HuH-7.5 (cell line): ENCODE measurements around the gene EMC9.

Experiments
- DNase-seq: peaks from one replicate; pipeline ENCODE4 v3.0.0; 2011; ENCODE audit warnings: low spot score

EMC9 gene

DNA sequence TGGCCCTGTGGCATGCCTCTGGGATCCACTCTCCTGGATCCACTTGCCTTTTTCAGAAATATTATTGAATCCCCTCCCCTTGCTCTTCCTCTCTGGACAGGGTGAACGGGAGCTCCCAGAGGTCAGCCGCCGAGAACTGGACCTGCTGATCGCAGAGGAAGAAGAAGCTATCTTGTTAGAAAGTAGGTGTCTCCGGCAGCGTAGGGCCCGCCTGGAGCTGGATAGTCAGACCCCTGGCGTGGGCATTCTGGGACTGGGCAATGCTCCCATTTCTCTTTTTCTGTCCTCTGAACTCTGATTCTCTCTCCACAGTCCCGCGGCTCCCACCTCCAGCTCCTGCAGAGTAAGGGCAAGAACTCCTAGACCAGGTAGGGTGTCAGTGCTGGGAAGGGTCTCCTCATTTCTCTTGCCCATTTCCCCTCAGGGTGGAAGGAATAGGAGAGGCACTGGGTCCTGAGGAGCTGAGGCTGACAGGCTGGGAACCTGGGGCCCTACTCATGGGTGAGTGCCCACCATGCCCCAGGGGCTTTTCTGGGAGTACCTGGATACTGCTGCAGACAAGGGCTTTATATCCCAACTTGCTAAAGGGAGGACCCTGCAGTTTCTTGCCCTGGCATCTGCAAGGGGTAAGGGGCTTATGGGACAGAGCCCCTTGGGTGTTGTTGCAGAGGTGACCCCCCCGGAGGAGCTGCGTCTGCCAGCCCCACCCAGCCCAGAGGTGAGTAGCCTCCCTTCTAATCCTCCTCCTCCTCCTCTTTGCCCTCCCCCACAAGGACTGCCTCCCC, 35.8 kb upstream of the EMC9 start:
- no peak for DNase-seq

GRCh38 chr14:24176599-24176998, 35.2 kb upstream of the EMC9 start:
- no peak for DNase-seq

DNA sequence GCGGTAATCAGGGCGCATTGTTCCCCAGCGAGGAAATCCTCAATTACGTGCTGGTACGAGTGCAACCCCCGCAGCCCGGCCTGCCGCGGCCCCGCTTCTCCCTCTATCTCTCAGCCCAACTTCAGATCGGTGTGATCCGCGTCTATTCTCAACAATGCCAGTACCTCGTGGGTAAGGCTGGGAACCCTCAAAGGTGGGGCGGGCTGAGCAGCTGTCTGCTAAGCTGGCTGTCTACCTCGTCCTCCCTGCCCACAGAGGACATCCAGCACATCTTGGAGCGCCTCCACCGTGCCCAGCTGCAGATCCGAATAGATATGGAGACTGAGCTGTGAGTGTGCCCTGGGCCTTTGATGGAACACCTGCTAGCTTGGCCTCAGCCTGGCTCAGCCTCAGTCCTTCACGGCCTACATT, 31.5 kb upstream of the EMC9 start:
- no peak for DNase-seq

DNA sequence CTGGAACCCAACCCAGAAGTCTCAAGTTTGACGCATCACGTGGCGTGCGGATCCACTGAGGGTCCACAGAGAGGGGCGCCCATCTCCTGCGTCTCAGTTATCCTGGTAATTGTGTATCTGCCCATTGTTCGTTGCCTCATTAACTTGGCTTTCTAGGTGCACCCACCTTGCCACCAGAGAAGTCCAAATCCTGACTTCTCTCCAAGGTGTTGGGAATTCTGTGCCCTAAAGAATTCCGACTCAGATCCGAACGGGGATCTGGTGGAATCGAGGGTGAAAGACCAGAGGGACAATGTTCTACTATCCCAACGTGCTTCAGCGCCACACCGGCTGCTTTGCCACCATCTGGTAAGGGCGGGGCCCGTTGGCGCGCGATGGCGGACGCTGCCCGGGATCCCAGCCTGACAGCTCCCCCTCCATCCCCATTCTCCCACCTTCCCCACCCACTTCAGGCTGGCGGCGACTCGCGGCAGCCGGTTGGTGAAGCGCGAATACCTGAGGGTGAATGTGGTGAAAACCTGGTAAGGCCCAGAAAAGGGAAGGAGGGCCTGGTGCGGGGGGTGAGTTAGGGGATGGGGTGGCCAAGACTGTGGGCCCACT, 31.0 kb upstream of the EMC9 start:
- no peak for DNase-seq

- no peak for DNase-seq
Measured at GRCh38 chr14:24171422-24172260, 30.2 kb upstream of the EMC9 start, which contains the start of gene REC8. REC8 (plus strand) TSS chr14:24172080; CDS start chr14:24172553, 473 bp downstream.

- no peak for DNase-seq
Measured at GRCh38 chr14:24167469-24168114, 26.2 kb upstream of the EMC9 start.

DNA sequence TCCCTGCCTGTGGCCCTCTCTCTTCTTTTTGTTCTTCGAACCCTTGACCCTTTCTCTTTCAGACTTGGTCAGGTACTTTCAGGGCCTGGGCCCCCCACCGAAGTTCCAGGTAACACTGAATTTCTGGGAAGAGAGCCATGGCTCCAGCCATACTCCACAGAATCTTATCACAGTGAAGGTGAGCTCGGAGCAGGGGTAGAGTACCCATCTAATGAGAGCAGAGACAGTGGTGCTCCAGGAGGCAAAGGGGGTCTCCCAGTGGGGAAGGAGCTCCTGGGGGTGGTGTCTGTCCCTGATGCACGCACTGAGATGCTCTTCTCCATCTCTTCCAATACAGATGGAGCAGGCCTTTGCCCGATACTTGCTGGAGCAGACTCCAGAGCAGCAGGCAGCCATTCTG, 24.4 kb upstream of the EMC9 start:
- no peak for DNase-seq

- no peak for DNase-seq
Measured at GRCh38 chr14:24164518-24164991, 23.2 kb upstream of the EMC9 start.

- DNase-seq: no peak
Measured at GRCh38 chr14:24162093-24162492, 20.7 kb upstream of the EMC9 start.

GRCh38 chr14:24160850-24161804, 19.7 kb upstream of the EMC9 start, which contains the start of gene IRF9:
IRF9 (plus strand) TSS chr14:24161265; CDS start chr14:24162145, 880 bp downstream.
- DNase-seq: peak; percentile 97

DNA sequence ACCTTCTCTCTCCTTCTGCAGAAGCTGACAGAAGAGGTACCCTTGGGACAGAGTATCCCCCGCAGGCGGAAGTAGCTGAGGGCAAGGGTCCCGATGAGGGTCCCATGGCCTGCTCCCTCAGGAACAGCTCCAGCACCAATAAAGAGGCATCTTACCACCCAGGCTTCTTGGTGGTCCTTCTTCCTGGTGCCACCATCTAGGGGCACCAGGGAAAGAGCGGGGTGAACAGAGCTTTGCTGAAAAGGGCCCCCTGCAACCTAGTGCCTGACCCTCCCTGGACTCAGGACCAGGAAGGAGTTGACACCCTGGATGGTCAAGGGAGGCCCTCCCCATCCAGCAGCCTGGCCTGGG, 19.1 kb upstream of the EMC9 start:
- no peak for DNase-seq

DNA sequence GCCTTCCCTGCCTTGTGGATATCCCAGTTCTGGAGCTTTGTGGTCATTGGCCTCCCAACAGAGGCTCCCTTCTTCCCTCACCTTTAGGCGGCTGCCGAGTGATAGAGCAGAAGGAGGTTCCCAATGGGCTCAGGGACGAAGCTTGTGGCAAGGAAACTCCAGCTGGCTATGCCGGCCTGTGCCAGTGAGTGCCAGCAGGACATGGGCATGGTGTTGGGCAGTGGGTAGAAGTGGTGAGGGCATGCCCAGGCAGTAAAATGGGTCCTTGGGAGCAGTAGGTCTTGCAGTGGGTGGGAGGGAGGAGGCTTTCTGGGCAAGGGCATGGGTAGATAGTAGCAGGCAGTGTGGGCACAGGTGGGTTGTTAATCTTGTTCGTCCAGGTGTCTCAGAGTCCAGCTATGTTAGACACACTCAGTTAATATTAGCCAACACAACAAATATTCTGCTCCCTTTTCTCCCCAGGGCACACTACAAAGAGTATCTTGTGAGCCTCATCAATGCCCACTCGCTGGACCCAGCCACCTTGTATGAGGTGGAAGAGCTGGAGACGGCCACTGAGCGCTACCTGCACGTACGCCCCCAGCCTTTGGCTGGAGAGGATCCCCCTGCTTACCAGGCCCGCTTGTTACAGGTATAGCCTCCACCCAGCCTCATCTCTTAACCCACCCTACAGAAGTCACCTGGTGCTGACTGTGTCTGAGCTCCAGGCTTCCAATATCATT, 18.5 kb upstream of the EMC9 start:
- no peak for DNase-seq

DNA sequence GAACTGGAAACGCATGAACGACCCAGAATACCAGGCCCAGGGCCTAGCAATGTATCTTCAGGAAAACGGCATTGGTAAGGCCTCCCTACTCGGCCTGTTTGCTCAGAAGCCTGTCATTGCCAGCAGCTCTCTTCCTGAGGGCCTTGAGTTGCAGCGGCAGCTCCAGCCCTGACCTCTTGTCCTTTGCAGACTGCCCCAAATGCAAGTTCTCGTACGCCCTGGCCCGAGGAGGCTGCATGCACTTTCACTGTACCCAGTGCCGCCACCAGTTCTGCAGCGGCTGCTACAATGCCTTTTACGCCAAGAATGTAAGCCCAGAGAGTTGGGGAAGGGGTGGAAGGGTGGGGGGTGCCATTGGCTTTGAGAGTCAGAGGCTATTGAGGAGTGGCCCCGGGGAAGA, 15.9 kb upstream of the EMC9 start:
- DNase-seq: no peak

DNA sequence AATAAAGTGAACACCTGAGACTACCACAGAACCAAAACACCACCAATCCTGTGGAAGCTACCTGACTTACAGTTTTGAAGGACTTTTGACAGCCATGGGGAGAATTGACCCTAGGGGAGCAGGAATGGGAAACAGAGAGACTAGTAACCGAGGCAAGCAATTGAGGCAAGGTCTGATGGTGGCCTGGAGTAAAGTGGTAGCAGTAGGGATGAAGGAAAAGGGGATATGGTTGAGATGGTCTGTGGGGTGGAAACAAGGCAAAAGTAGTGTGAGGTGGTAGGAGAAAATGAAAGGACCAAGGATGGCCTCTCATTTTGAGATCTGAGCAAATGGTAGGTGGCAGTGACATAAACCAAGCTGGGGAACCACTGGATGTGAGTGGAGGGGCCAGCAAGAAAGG, 15.4 kb upstream of the EMC9 start:
- DNase-seq: no peak

DNA sequence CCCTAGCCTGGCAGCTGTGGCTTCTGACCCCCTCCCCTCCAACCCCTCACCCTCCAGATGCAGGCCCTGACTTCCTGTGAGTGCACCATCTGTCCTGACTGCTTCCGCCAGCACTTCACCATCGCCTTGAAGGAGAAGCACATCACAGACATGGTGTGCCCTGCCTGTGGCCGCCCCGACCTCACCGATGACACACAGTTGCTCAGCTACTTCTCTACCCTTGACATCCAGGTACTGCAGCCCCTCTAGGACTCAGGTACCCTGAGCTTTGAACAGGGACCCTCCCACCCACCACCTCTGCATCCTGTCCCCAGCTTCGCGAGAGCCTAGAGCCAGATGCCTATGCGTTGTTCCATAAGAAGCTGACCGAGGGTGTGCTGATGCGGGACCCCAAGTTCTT, 13.7 kb upstream of the EMC9 start:
- no peak for DNase-seq

GRCh38 chr14:24151404-24152080, 10.2 kb upstream of the EMC9 start:
- no peak for DNase-seq

DNA sequence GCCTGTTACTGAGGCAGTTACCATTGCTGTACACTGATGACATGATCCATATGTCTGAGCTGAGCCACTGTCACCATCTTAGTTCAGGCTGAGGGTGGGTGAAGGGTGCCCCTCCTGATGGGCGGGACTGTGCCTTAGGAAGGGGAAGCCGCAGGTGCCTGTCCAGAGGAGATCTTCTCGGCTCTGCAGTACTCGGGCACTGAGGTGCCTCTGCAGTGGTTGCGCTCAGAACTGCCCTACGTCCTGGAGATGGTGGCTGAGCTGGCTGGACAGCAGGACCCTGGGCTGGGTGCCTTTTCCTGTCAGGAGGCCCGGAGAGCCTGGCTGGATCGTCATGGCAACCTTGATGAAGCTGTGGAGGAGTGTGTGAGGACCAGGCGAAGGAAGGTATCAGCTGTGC, 9.6 kb upstream of the EMC9 start:
- no peak for DNase-seq

- no peak for DNase-seq
Measured at GRCh38 chr14:24150567-24150966, 9.2 kb upstream of the EMC9 start.

DNA sequence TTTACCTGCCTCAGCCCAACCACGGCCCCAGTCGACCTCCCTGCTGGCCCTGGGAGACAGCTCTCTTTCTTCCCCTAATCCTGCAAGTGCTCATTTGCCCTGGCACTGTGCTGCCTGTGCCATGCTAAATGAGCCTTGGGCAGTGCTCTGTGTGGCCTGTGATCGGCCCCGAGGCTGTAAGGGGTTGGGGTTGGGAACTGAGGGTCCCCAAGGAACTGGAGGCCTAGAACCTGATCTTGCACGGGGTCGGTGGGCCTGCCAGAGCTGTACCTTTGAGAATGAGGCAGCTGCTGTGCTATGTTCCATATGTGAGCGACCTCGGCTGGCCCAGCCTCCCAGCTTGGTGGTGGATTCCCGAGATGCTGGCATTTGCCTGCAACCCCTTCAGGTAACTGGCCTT, 8.7 kb upstream of the EMC9 start:
- DNase-seq: no peak
